ENCODE data around the gene SP5. TPM values are rescaled to one million over a fixed set of nuclear protein-coding genes. Genes with fewer than 3 reads are reported as not detected.

Gene SP5
- total RNA-seq, 1 donor from 2014 or later, result 0.44 TPM

DNA sequence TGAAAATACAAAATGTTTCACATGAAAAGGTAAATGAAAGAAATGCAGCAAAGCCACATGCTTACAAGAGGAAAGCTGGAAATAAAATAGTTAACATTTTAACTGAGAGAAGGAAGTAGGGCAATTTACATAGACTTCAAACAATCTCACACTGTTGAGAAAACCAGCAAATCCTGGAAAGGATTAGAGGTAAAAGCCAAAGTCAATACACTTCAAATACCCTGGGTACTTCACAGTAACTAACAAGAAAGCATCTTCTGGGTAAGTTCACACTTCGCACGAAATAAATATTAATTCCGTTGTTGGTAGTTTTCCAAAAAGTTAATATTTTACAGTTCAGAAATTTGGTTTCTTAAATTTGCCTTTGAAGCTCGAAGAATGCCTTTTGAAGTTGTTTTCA, 51.6 kb downstream of the SP5 start:
- peaks cover 30% of the 10 kb centered on the region for H3K27me3 ChIP-seq (ENCODE audit: low read depth)
- no peaks in the 10 kb centered on the region for H3K9me3 ChIP-seq (replicated peaks)
- peaks cover 21% of the 10 kb centered on the region for H3K4me1 ChIP-seq
- H3K4me3 ChIP-seq, result no peak overlapping the region
- TF ChIP-seq, protein P1, sequence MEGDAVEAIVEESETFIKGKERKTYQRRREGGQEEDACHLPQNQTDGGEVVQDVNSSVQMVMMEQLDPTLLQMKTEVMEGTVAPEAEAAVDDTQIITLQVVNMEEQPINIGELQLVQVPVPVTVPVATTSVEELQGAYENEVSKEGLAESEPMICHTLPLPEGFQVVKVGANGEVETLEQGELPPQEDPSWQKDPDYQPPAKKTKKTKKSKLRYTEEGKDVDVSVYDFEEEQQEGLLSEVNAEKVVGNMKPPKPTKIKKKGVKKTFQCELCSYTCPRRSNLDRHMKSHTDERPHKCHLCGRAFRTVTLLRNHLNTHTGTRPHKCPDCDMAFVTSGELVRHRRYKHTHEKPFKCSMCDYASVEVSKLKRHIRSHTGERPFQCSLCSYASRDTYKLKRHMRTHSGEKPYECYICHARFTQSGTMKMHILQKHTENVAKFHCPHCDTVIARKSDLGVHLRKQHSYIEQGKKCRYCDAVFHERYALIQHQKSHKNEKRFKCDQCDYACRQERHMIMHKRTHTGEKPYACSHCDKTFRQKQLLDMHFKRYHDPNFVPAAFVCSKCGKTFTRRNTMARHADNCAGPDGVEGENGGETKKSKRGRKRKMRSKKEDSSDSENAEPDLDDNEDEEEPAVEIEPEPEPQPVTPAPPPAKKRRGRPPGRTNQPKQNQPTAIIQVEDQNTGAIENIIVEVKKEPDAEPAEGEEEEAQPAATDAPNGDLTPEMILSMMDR (IDR thresholded peaks at IDR 0.05; ENCODE audit: borderline replicate concordance), result no peak
- intact Hi-C loops (cut with micrococcal nuclease), result no loop called here
- H3K36me3 ChIP-seq, result no peaks in the 10 kb centered on the region
- H3K27ac ChIP-seq (replicated peaks), result no peak overlapping the region
- no peak for DNase-seq

Other genes starting within 250 kb of the SP5 start
- gene ERICH2, start 55.0 kb downstream of the SP5 start, total RNA-seq, result 0.82 TPM
- gene GAD1, start 101.5 kb downstream of the SP5 start, total RNA-seq, result not detected
- 61.5 TPM for gene GORASP2, start 213.9 kb downstream of the SP5 start, total RNA-seq